Activated effector memory CD4-positive, alpha-beta T cell treated with Interleukin-2 at 50 U/mL for 16 hours (primary cell): ENCODE results near the gene ERGIC1.

Source experiments
- DNase-seq: peaks from one replicate; pipeline ENCODE4 v3.0.0-alpha.2; 2020

The ERGIC1 gene

GRCh38 chr5:172866802-172867748, 33.0 kb downstream of the ERGIC1 start:
- no peak for DNase-seq

GRCh38 chr5:172867761-172868435, 33.8 kb downstream of the ERGIC1 start:
- DNase-seq = no peak

- DNase-seq = no peak
Observed at GRCh38 chr5:172868436-172868923, 34.4 kb downstream of the ERGIC1 start.

- DNase-seq = no peak
Observed at GRCh38 chr5:172868924-172869591, 35.0 kb downstream of the ERGIC1 start.

GRCh38 chr5:172869691-172870090, 35.6 kb downstream of the ERGIC1 start:
- no peak for DNase-seq

GRCh38 chr5:172870291-172870714, 36.3 kb downstream of the ERGIC1 start:
- no peak for DNase-seq

- no peak for DNase-seq
Observed at GRCh38 chr5:172870715-172871461, 36.8 kb downstream of the ERGIC1 start.

- no peak for DNase-seq
Observed at GRCh38 chr5:172871536-172871935, 37.5 kb downstream of the ERGIC1 start.

GRCh38 chr5:172871982-172872381, 37.9 kb downstream of the ERGIC1 start:
- DNase-seq = no peak

GRCh38 chr5:172872997-172873491, 39.0 kb downstream of the ERGIC1 start:
- DNase-seq = no peak

- no peak for DNase-seq
Observed at GRCh38 chr5:172873513-172873912, 39.5 kb downstream of the ERGIC1 start.

- DNase-seq = no peak
Observed at GRCh38 chr5:172874647-172875504, 40.8 kb downstream of the ERGIC1 start.

- no peak for DNase-seq
Observed at GRCh38 chr5:172875505-172876279, 41.6 kb downstream of the ERGIC1 start.

GRCh38 chr5:172876578-172876977, 42.5 kb downstream of the ERGIC1 start:
- DNase-seq = no peak

GRCh38 chr5:172877466-172878260, 43.6 kb downstream of the ERGIC1 start:
- no peak for DNase-seq

GRCh38 chr5:172878585-172878932, 44.5 kb downstream of the ERGIC1 start:
- DNase-seq = no peak

- no peak for DNase-seq
Observed at GRCh38 chr5:172878933-172879752, 45.1 kb downstream of the ERGIC1 start.

- no peak for DNase-seq
Observed at GRCh38 chr5:172881691-172882370, 47.8 kb downstream of the ERGIC1 start.
